ENCODE results near the gene NTRK2.

The NTRK2 gene

GRCh38 chr9:85040146-85040545, 370.6 kb downstream of the NTRK2 start:
- no peaks in the 10 kb centered on the region for H3K36me3 ChIP-seq (ENCODE audit: control insufficient read depth, low read length)

GRCh38 chr9:85040821-85041465, 371.4 kb downstream of the NTRK2 start:
- H4K20me1 ChIP-seq (ENCODE audit: control insufficient read depth, insufficient read depth, low read depth, low read length) = no peaks in the 10 kb centered on the region
- H3K27ac ChIP-seq (ENCODE audit: low read depth, low read length) = no peak overlapping the region
- no peaks in the 10 kb centered on the region for H3K27me3 ChIP-seq (ENCODE audit: control insufficient read depth, low read length)
- no peak overlapping the region for H3K4me3 ChIP-seq (ENCODE audit: low read length)
- no peaks in the 10 kb centered on the region for H3K79me2 ChIP-seq (ENCODE audit: control insufficient read depth, low read length)
- H3K4me2 ChIP-seq (ENCODE audit: low read length) = no peak overlapping the region
- no peak for TF ChIP-seq EZH2phosphoT487 (IDR thresholded peaks at IDR 0.05; ENCODE audit: borderline replicate concordance, low read length)
- no peak for TF ChIP-seq CTCF (IDR thresholded peaks at IDR 0.05; ENCODE audit: low read depth, low read length, poor library complexity, severe bottlenecking)
- no peaks in the 10 kb centered on the region for H3K9me2 ChIP-seq (replicated peaks; ENCODE audit: control insufficient read depth, low read length)
- H3K36me3 ChIP-seq (ENCODE audit: control insufficient read depth, low read length) = no peaks in the 10 kb centered on the region
- no peaks in the 10 kb centered on the region for H3F3A ChIP-seq (ENCODE audit: control insufficient read depth, insufficient read depth)
- no peaks in the 10 kb centered on the region for H3K9me3 ChIP-seq (ENCODE audit: control insufficient read depth, insufficient read depth, low read length)
- no peaks in the 10 kb centered on the region for H3K4me1 ChIP-seq (ENCODE audit: control insufficient read depth, low read length)

More at GRCh38 chr9:85040146-85040545, 370.6 kb downstream of the NTRK2 start:
- no peak for TF ChIP-seq CTCF (IDR thresholded peaks at IDR 0.05; ENCODE audit: low read depth, low read length, poor library complexity, severe bottlenecking)
- TF ChIP-seq EZH2phosphoT487 (IDR thresholded peaks at IDR 0.05; ENCODE audit: borderline replicate concordance, low read length) = no peak
- Histone ChIP-seq H4K20me1 (ENCODE audit: control insufficient read depth, insufficient read depth, low read depth, low read length) (no peaks in the 10 kb centered on the region), H3K79me2 (ENCODE audit: control insufficient read depth, low read length) (no peaks in the 10 kb centered on the region), H3K4me1 (ENCODE audit: control insufficient read depth, low read length) (no peaks in the 10 kb centered on the region), H3K9me2 (replicated peaks; ENCODE audit: control insufficient read depth, low read length) (no peaks in the 10 kb centered on the region), H3K27me3 (ENCODE audit: control insufficient read depth, low read length) (no peaks in the 10 kb centered on the region), H3K4me3 (ENCODE audit: low read length) (no peak overlapping the region), H3K4me2 (ENCODE audit: low read length) (no peak overlapping the region), H3K9me3 (ENCODE audit: control insufficient read depth, insufficient read depth, low read length) (no peaks in the 10 kb centered on the region), H3K27ac (ENCODE audit: low read depth, low read length) (no peak overlapping the region), H3F3A (ENCODE audit: control insufficient read depth, insufficient read depth) (no peaks in the 10 kb centered on the region)

GRCh38 chr9:85041466-85042137, 372.1 kb downstream of the NTRK2 start:
- no peak overlapping the region for H3K27ac ChIP-seq (ENCODE audit: low read depth, low read length)
- no peak overlapping the region for H3K4me3 ChIP-seq (ENCODE audit: low read length)
- H3K9me2 ChIP-seq (replicated peaks; ENCODE audit: control insufficient read depth, low read length) = no peaks in the 10 kb centered on the region
- no peak for TF ChIP-seq EZH2phosphoT487 (IDR thresholded peaks at IDR 0.05; ENCODE audit: borderline replicate concordance, low read length)
- no peak for TF ChIP-seq CTCF (IDR thresholded peaks at IDR 0.05; ENCODE audit: low read depth, low read length, poor library complexity, severe bottlenecking)
- no peaks in the 10 kb centered on the region for H4K20me1 ChIP-seq (ENCODE audit: control insufficient read depth, insufficient read depth, low read depth, low read length)
- no peaks in the 10 kb centered on the region for H3K27me3 ChIP-seq (ENCODE audit: control insufficient read depth, low read length)
- H3K9me3 ChIP-seq (ENCODE audit: control insufficient read depth, insufficient read depth, low read length) = no peaks in the 10 kb centered on the region
- H3K4me2 ChIP-seq (ENCODE audit: low read length) = no peak overlapping the region
- H3K79me2 ChIP-seq (ENCODE audit: control insufficient read depth, low read length) = no peaks in the 10 kb centered on the region
- H3K4me1 ChIP-seq (ENCODE audit: control insufficient read depth, low read length) = no peaks in the 10 kb centered on the region
- H3K36me3 ChIP-seq (ENCODE audit: control insufficient read depth, low read length) = no peaks in the 10 kb centered on the region
- no peaks in the 10 kb centered on the region for H3F3A ChIP-seq (ENCODE audit: control insufficient read depth, insufficient read depth)
